GM12878 (cell line): Measurements from ENCODE around the gene SSMEM1. TPM values are rescaled to one million over a fixed set of nuclear protein-coding genes. Genes with fewer than 3 reads are reported as not detected.
"Not testable (repeated sequence)": the region's sequence is repeated elsewhere in the genome, so short reads cannot be mapped to it uniquely, and the experiment has no call there.

Source experiments
- ATAC-seq: fragments of 200-7000 bp; cut with Tn5 transposase; 3 replicates; pipeline ENCODE4 v1.9.1; 2020; ENCODE audit warnings: mild to moderate bottlenecking, moderate library complexity
- BruUV-seq: library from RNA; stranded (reverse); fragments of 400-500 nt; replicated peaks from 2 replicates; lab custom pipeline; 2021; lab: Mats Ljungman, UMichigan
- CTCF ChIA-PET: fragments of 300-600 bp; sonication (Branson Sonifier 250); formaldehyde crosslinking; extraction: SDS; loops from one replicate; lab custom pipeline; 2021; ENCODE audit warnings: inconsistent platforms; lab: Yijun Ruan, JAX
- POLR2A ChIA-PET: fragments of 350-600 bp; formaldehyde crosslinking; extraction: SDS; loops from one replicate; lab custom pipeline; 2021; ENCODE audit warnings: inconsistent platforms; lab: Charles Lee
- RAD21 ChIA-PET: fragments of 300-600 bp; sonication (Branson Sonifier 250); formaldehyde crosslinking; loops from one replicate; lab custom pipeline; 2023; ENCODE audit warnings: antibody characterized with exemption; ENCODE audit not compliant: unreplicated experiment; lab: Charles Lee
- SMC1A ChIA-PET: fragments of 300-600 bp; sonication (Branson Sonifier 250); formaldehyde crosslinking; loops from one replicate; lab custom pipeline; 2023; ENCODE audit not compliant: unreplicated experiment, uncharacterized antibody; lab: Charles Lee
- DNase-seq: peaks from one replicate; pipeline ENCODE4 v3.0.0-alpha.2; 2011; ENCODE audit warnings: low read depth, low spot score
- FAIRE-seq: peaks from 3 replicates; lab custom pipeline; 2011; peaks lifted over from hg19 to GRCh38; lab: Jason Lieb, UNC
- H2AFZ ChIP-seq: 2 replicates; pipeline ENCODE4 v1.6.0; 2011; ENCODE audit warnings: low read depth, low read length, control low read depth; ENCODE audit not compliant: control insufficient read depth
- H3K27ac ChIP-seq: 2 replicates; pipeline ENCODE4 v1.5.1; 2011; ENCODE audit warnings: control low read depth; ENCODE audit not compliant: control insufficient read depth, insufficient read depth
- H3K27me3 ChIP-seq, 2 experiments: replicated peaks in 1 of 2; 2 replicates each; pipeline versions ENCODE4 v1.6.0 to v1.6.1; 2011; ENCODE audit warnings: low read length in 1 of 2; ENCODE audit not compliant: control insufficient read depth in 2 of 2, insufficient read depth in 2 of 2
- H3K36me3 ChIP-seq, 2 experiments: 2 replicates each; pipeline ENCODE4 v1.5.1; 2011; ENCODE audit warnings: low read length in 1 of 2; ENCODE audit not compliant: control insufficient read depth in 2 of 2, insufficient read depth in 2 of 2
- H3K4me1 ChIP-seq: 2 replicates; pipeline ENCODE4 v1.6.1; 2011; ENCODE audit warnings: mild to moderate bottlenecking, low read length, moderate library complexity, mixed read lengths; ENCODE audit not compliant: control insufficient read depth, insufficient read depth
- H3K4me2 ChIP-seq: 2 replicates; pipeline ENCODE4 v1.6.0; 2011; ENCODE audit warnings: control low read depth; ENCODE audit not compliant: control insufficient read depth, insufficient read depth
- H3K4me3 ChIP-seq: fragments of 200-600 bp; sonication (generic); 2 replicates; pipeline ENCODE4 v1.5.1; 2016
- H3K79me2 ChIP-seq: 2 replicates; pipeline ENCODE4 v1.6.0; 2011; ENCODE audit warnings: low read length; ENCODE audit not compliant: control insufficient read depth, insufficient read depth
- H3K9ac ChIP-seq: 2 replicates; pipeline ENCODE4 v1.8.0; 2011; ENCODE audit warnings: low read length, control low read depth, mixed read lengths; ENCODE audit not compliant: control insufficient read depth, insufficient read depth
- H3K9me3 ChIP-seq: replicated peaks from 3 replicates; pipeline ENCODE4 v1.5.1; 2011; ENCODE audit warnings: mild to moderate bottlenecking, low read length; ENCODE audit not compliant: control insufficient read depth, insufficient read depth
- H4K20me1 ChIP-seq: 2 replicates; pipeline ENCODE4 v1.6.0; 2011; ENCODE audit not compliant: control insufficient read depth, insufficient read depth
- WGBS: methylation state at CpG from one replicate; pipeline ENCODE4 v1.1.6; 2016; ENCODE audit warnings: low lambda C conversion rate; ENCODE audit not compliant: insufficient replicate concordance, insufficient coverage; ENCODE audit errors: missing lambda C conversion rate; 5-methylcytosine and 5-hydroxymethylcytosine counted together
- in situ Hi-C: fragments of 300-500 bp; cut with MboI; formaldehyde crosslinking; loops from 9 replicates; pipeline ENCODE4 v1.14.3; 2018; ENCODE audit warnings: mixed read lengths
- intact Hi-C: fragments of 100-400 bp; cut with micrococcal nuclease; formaldehyde crosslinking; loops from one replicate; pipeline ENCODE4 v1.14.2; 2022; ENCODE audit not compliant: unreplicated experiment
- polyA plus RNA-seq, 11 experiments: library from polyadenylated mRNA; depleted of rRNA in 4 of 11; unstranded in 6 of 11; stranded (reverse) in 5 of 11; fragments of >200 nt; fragmentation: Nextera tagmentation in 4 of 11; fragmentation: Illumina TruSeq in 1 of 11; extraction: Ambion mirVana in 4 of 11; extraction: Trizol in 1 of 11; gene quantifications; 1 replicate in 1 of 11; 2 replicates in 10 of 11; pipeline versions ENCODE4 v1.2.1 to v1.2.3, GENCODE V29; 2011 to 2016; ENCODE audit warnings: inconsistent platforms in 2 of 11, missing spikeins in 2 of 11, low read depth in 1 of 11
- total RNA-seq, 4 experiments: library from RNA; depleted of rRNA in 3 of 4; stranded (reverse); fragments of >200 nt in 3 of 4; fragmentation: Illumina TruSeq in 1 of 4; extraction: Trizol in 1 of 4; gene quantifications; 2 replicates each; pipeline versions ENCODE4 v1.2.1 to v1.2.3, GENCODE V29; 2013 to 2021

The SSMEM1 gene
- total and polyA plus RNA-seq, 10 of the 15 experiments (the other 5 are each of a cell fraction or from before 2014, with no cell fraction given), result not detected

- H3K27ac ChIP-seq, H4K20me1 ChIP-seq, H3K4me1 ChIP-seq, H3K79me2 ChIP-seq, intact Hi-C loops, H2AFZ ChIP-seq, RAD21 ChIA-PET, ATAC-seq, SMC1A ChIA-PET, H3K4me2 ChIP-seq, DNase-seq, H3K9me3 ChIP-seq, BruUV-seq, in situ Hi-C loops, H3K4me3 ChIP-seq, H3K36me3 ChIP-seq, POLR2A ChIA-PET, FAIRE-seq, H3K9ac ChIP-seq, H3K27me3 ChIP-seq: not testable (repeated sequence)
- CTCF ChIA-PET, result interaction anchor here (1.6 kb wide), 1 partner anchor 10 kb away, joined by 3 read pairs; no protein-coding TSS in a partner anchor
- WGBS, result 100% methylated on average over 2 of the region's 5 CpGs
Measured at GRCh38 chr7:130248842-130249241, 41.2 kb downstream of the SSMEM1 start.

GRCh38 chr7:130249626-130250025 lies 42.0 kb downstream of the SSMEM1 start:
- CTCF ChIA-PET, FAIRE-seq, H3K79me2 ChIP-seq, H3K27me3 ChIP-seq, H3K9ac ChIP-seq, ATAC-seq, H3K4me1 ChIP-seq, H3K27ac ChIP-seq, DNase-seq, H3K4me2 ChIP-seq, SMC1A ChIA-PET, H3K4me3 ChIP-seq, H3K36me3 ChIP-seq, H2AFZ ChIP-seq, H4K20me1 ChIP-seq, H3K9me3 ChIP-seq, RAD21 ChIA-PET, BruUV-seq, intact Hi-C loops, in situ Hi-C loops: not testable (repeated sequence)
- 62% methylated on average over 3 of the region's 3 CpGs for WGBS
- POLR2A ChIA-PET, result interaction anchor here (0.6 kb wide), 1 partner anchor 9 kb away, joined by 3 read pairs; no protein-coding TSS in a partner anchor
